ENCODE measurements around the gene C4orf54. TPM values are rescaled to one million over a fixed set of nuclear protein-coding genes. Genes with fewer than 3 reads are reported as not detected.

C4orf54 gene
- total RNA-seq, 1 experiment from 2014 or later, result not detected

- no peak overlapping the region for H3K4me3 Mint-ChIP-seq
- Histone ChIP-seq H4K5ac (ENCODE audit: insufficient read length, low read depth, low read length) (no peak overlapping the region), H2BK120ac (ENCODE audit: low read depth, low read length, poor library complexity, severe bottlenecking) (no peak overlapping the region), H3K27ac (ENCODE audit: insufficient read length, low read depth, low read length) (no peak overlapping the region), H3K14ac (ENCODE audit: insufficient read depth, low read length) (no peak overlapping the region), H4K20me1 (ENCODE audit: control insufficient read depth, insufficient read depth, insufficient read length) (no peaks in the 10 kb centered on the region), H3K79me1 (ENCODE audit: insufficient read depth, low read depth, low read length, poor library complexity, severe bottlenecking) (no peaks in the 10 kb centered on the region), H3T11ph (ENCODE audit: low read length) (no peak overlapping the region), H2BK5ac (ENCODE audit: insufficient read length, low read length) (no peak overlapping the region), H2AK5ac (ENCODE audit: insufficient read length, low read length) (no peak overlapping the region), H3K56ac (ENCODE audit: insufficient read length, low read depth, low read length) (no peak overlapping the region), H3K9ac (ENCODE audit: extremely low read depth, insufficient read length, low read length) (no peak overlapping the region), H3K4ac (ENCODE audit: low read depth, low read length) (no peak overlapping the region), H3K79me2 (ENCODE audit: insufficient read depth, low read length) (no peaks in the 10 kb centered on the region), H4K91ac (ENCODE audit: insufficient read length, low read depth, low read length) (no peak overlapping the region), H3K27me3 (ENCODE audit: insufficient read depth, low read length) (no peaks in the 10 kb centered on the region), H2BK12ac (ENCODE audit: insufficient read length, low read depth, low read length) (no peak overlapping the region), H4K8ac (replicated peaks; ENCODE audit: insufficient read length, low read depth, low read length) (no peak overlapping the region), H3K23ac (ENCODE audit: insufficient read length, low read depth, low read length) (no peak overlapping the region), H3K9me3 (ENCODE audit: control insufficient read depth, low read depth, low read length) (no peaks in the 10 kb centered on the region), H2BK15ac (ENCODE audit: low read depth, low read length) (no peak overlapping the region), H2BK20ac (ENCODE audit: low read depth, low read length, poor library complexity, severe bottlenecking) (no peak overlapping the region), H3K4me2 (ENCODE audit: insufficient read depth, insufficient read length, low read length) (no peak overlapping the region), H2AFZ (ENCODE audit: low read length) (no peak overlapping the region), H3K4me1 (ENCODE audit: insufficient read depth, low read length) (no peaks in the 10 kb centered on the region), H3K23me2 (ENCODE audit: insufficient read length, low read depth, low read length, poor library complexity, severe bottlenecking) (no peaks in the 10 kb centered on the region), H3K18ac (ENCODE audit: insufficient read length, low read depth, low read length) (peak overlapping the region; percentile 29)
- no peaks in the 10 kb centered on the region for H3K9me3 Mint-ChIP-seq
- TF ChIP-seq CTCF (conservative IDR thresholded peaks at IDR 0.05), result no peak
- no peaks in the 10 kb centered on the region for H3K4me1 Mint-ChIP-seq
- peaks cover 25% of the 10 kb centered on the region for H3K27me3 Mint-ChIP-seq (ENCODE audit: low read depth)
- WGBS (ENCODE audit: extremely low coverage, insufficient read length, low lambda C conversion rate), result no CpG with 5 or more reads among the region's 9 CpGs
- no peaks in the 10 kb centered on the region for H3K36me3 Mint-ChIP-seq (ENCODE audit: insufficient read depth in 1 of 3, low read depth in 3 of 3)
- no peak for DNase-seq
- H3K27ac Mint-ChIP-seq, result no peak overlapping the region; a peak in 1 of 7 replicates
Observed at GRCh38 chr4:99653916-99654315, 3.7 kb downstream of the C4orf54 start.

Measured in H9 (cell line).